Neural cell (in vitro differentiated cells): ENCODE measurements around the gene FRMD4A.

Experiments used
- CTCF ChIP-seq: fragments of 450-650 bp; IDR thresholded peaks from 2 replicates; pipeline ENCODE4 v1.5.1; 2014; ENCODE audit warnings: antibody characterized with exemption, mild to moderate bottlenecking, moderate library complexity; ENCODE audit not compliant: poor library complexity, severe bottlenecking
- EP300 ChIP-seq: fragments of 450-650 bp; conservative IDR thresholded peaks from 2 replicates; pipeline ENCODE4 v1.6.1; 2014; ENCODE audit warnings: antibody characterized with exemption, mild to moderate bottlenecking, moderate library complexity; ENCODE audit not compliant: poor library complexity, severe bottlenecking
- EZH2 ChIP-seq: fragments of 200-600, 300-800 bp; shearing (Covaris generic), sonication (generic); IDR thresholded peaks from 2 replicates; pipeline ENCODE4 v1.6.1; 2014; ENCODE audit warnings: antibody characterized with exemption, low read length, borderline replicate concordance, mild to moderate bottlenecking; ENCODE audit not compliant: insufficient read depth, poor library complexity, severe bottlenecking
- POLR2AphosphoS5 ChIP-seq: IDR thresholded peaks from 2 replicates; pipeline ENCODE4 v1.6.1; 2012
- RAD21 ChIP-seq: fragments of 450-650 bp; conservative IDR thresholded peaks from 2 replicates; pipeline ENCODE4 v1.6.1; 2014; ENCODE audit warnings: antibody characterized with exemption, mild to moderate bottlenecking, moderate library complexity
- REST ChIP-seq: IDR thresholded peaks from 2 replicates; pipeline ENCODE4 v1.6.1; 2012; ENCODE audit warnings: borderline replicate concordance
- SMC3 ChIP-seq: fragments of 450-650 bp; conservative IDR thresholded peaks from 2 replicates; pipeline ENCODE4 v1.6.1; 2014; ENCODE audit warnings: antibody characterized with exemption, mild to moderate bottlenecking, moderate library complexity; ENCODE audit not compliant: poor library complexity

- TF ChIP-seq CTCF (no peak), EZH2 (no peak), POLR2AphosphoS5 (no peak), SMC3 (no peak), EP300 (no peak), RAD21 (no peak), REST (no peak)
Observed at GRCh38 chr10:13650961-13651360, 679.8 kb downstream of the FRMD4A start.
